Brain microvascular endothelial cell (primary cell): ENCODE measurements around the gene PFN3.
"Not testable (repeated sequence)": the region's sequence is repeated elsewhere in the genome, so short reads cannot be mapped to it uniquely, and the experiment has no call there.

ENCODE experiments used
- DNase-seq: peaks from one replicate; pipeline ENCODE4 v3.0.0-alpha.2; 2020
- H3K27ac ChIP-seq: fragments of 250-450 bp; sonication (Bioruptor Pico); 2 replicates; pipeline ENCODE4 v1.5.1; 2020; ENCODE audit warnings: mild to moderate bottlenecking, moderate library complexity
- H3K27me3 ChIP-seq: fragments of 250-450 bp; sonication (Bioruptor Pico); replicated peaks from 2 replicates; pipeline ENCODE4 v1.5.1; 2020; ENCODE audit warnings: mild to moderate bottlenecking
- H3K36me3 ChIP-seq: fragments of 250-450 bp; sonication (Bioruptor Pico); replicated peaks from 2 replicates; pipeline ENCODE4 v1.5.1; 2020; ENCODE audit warnings: mild to moderate bottlenecking
- H3K4me3 ChIP-seq: 2 replicates; pipeline ENCODE4 v1.5.1; 2011; ENCODE audit warnings: low read depth, mild to moderate bottlenecking, control low read depth, low read length, moderate library complexity
- in situ Hi-C: cut with HindIII; loops from 2 replicates; pipeline ENCODE4 v1.10.0; 2017; ENCODE audit warnings: low sequenced_read_pairs, low pct_ligation_motif_present
- TF ChIP-seq, protein P1 (sequence below): IDR thresholded peaks from 2 replicates; pipeline ENCODE4 v1.5.1; 2011; ENCODE audit warnings: low read depth, mild to moderate bottlenecking, moderate library complexity, low read length, control low read depth, inconsistent platforms; ENCODE audit errors: missing control alignments

PFN3 gene

GRCh38 chr5:177377851-177378776, 22.3 kb downstream of the PFN3 start:
- no peak for DNase-seq
- H3K4me3 ChIP-seq = no peak overlapping the region
- H3K27ac ChIP-seq = no peak overlapping the region
- in situ Hi-C loops = no loop called here
- no peaks in the 10 kb centered on the region for H3K36me3 ChIP-seq
- no peaks in the 10 kb centered on the region for H3K27me3 ChIP-seq
- TF ChIP-seq, protein P1, sequence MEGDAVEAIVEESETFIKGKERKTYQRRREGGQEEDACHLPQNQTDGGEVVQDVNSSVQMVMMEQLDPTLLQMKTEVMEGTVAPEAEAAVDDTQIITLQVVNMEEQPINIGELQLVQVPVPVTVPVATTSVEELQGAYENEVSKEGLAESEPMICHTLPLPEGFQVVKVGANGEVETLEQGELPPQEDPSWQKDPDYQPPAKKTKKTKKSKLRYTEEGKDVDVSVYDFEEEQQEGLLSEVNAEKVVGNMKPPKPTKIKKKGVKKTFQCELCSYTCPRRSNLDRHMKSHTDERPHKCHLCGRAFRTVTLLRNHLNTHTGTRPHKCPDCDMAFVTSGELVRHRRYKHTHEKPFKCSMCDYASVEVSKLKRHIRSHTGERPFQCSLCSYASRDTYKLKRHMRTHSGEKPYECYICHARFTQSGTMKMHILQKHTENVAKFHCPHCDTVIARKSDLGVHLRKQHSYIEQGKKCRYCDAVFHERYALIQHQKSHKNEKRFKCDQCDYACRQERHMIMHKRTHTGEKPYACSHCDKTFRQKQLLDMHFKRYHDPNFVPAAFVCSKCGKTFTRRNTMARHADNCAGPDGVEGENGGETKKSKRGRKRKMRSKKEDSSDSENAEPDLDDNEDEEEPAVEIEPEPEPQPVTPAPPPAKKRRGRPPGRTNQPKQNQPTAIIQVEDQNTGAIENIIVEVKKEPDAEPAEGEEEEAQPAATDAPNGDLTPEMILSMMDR = no peak

GRCh38 chr5:177376107-177376506, 24.4 kb downstream of the PFN3 start:
- H3K27ac ChIP-seq = no peak overlapping the region
- no peaks in the 10 kb centered on the region for H3K36me3 ChIP-seq
- in situ Hi-C loops = no loop called here
- no peaks in the 10 kb centered on the region for H3K27me3 ChIP-seq
- no peak for DNase-seq
- TF ChIP-seq, protein P1 = no peak
- H3K4me3 ChIP-seq = no peak overlapping the region

DNA sequence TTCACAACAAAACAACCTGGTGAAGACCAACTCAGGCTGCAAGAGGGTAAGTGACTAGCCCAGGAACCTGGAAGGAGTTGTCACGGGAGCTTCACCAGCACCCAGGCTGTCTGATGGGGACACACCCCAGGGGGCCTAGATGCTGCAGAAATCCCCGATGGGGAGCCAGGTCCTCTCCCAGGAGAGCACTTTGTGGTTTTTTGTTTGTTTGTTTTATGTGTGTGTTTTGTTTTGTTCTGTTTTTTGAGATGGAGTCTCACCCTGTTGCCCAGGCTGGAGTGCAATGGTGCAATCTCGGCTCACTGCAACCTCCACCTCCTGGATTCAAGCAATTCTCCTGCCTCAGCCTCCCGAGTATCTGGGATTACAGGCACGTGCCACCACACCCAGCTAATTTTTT, 24.9 kb downstream of the PFN3 start:
- H3K36me3 ChIP-seq, DNase-seq, H3K27ac ChIP-seq, in situ Hi-C loops, H3K27me3 ChIP-seq, H3K4me3 ChIP-seq: not testable (repeated sequence)

DNA sequence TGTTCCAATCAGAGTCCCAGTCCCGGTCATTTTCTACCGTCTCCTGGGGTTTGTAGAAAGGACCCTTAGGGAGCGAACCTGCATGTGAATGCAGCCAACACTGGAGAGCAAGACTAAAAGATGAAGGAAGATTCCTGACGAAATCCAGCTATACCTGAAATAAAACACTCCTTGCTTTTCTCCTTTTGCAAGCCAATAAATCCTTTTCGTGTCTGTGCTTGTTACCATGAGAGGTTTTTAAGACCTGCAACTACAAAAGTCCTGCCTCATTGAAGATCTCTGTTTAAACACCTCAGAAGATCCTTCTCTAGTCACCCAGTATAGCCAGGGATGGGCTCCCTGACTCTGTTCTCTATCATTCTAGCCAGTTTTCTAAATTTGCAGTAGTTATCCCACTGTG, 26.2 kb downstream of the PFN3 start:
- Histone ChIP-seq H3K27ac (no peak overlapping the region), H3K4me3 (no peak overlapping the region), H3K36me3 (no peaks in the 10 kb centered on the region), H3K27me3 (no peaks in the 10 kb centered on the region)
- TF ChIP-seq, protein P1 = no peak
- in situ Hi-C loops = no loop called here
- no peak for DNase-seq

GRCh38 chr5:177373806-177374205, 26.7 kb downstream of the PFN3 start:
- in situ Hi-C loops = no loop called here
- TF ChIP-seq, protein P1 = no peak
- Histone ChIP-seq H3K36me3 (no peaks in the 10 kb centered on the region), H3K27me3 (no peaks in the 10 kb centered on the region), H3K4me3 (no peak overlapping the region), H3K27ac (no peak overlapping the region)
- no peak for DNase-seq

DNA sequence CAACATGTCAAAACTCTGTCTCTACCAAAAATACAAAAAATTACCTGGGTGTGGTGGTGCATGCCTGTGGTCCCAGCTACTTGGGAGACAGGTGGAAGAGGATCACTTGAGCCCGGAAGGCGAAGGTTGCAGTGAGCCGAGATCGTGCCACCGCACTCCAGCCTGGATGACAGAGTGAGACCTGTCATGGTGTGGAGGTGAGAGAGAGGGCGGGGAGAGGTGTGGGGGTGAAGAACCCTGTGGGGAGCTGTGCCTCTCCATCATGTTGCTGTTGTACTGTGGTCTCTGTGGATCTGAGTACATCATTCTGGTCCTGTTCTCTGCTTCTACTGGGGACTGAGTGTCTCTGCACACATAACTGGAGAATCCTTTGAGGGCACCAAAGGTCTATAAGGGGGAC, 27.6 kb downstream of the PFN3 start:
- no peak for DNase-seq
- Histone ChIP-seq H3K27me3 (no peaks in the 10 kb centered on the region), H3K36me3 (no peaks in the 10 kb centered on the region), H3K4me3 (no peak overlapping the region), H3K27ac (no peak overlapping the region)
- TF ChIP-seq, protein P1 = no peak
- in situ Hi-C loops = no loop called here
